ENCODE data around the gene DCDC2B.

GRCh38 chr1:32178380-32179192 lies 30.3 kb upstream of the DCDC2B start:
- TF ChIP-seq CTCF (conservative IDR thresholded peaks at IDR 0.05): no peak
- TF ChIP-seq ZFX (IDR thresholded peaks at IDR 0.05): no peak
